Liver (tissue), 9 donors: Measurements from ENCODE around the gene DOCK10. TPM values are rescaled to one million over a fixed set of nuclear protein-coding genes. Genes with fewer than 3 reads are reported as not detected.

ENCODE experiments used
- DNase-seq: peaks from one replicate; pipeline ENCODE4 v3.0.0-alpha.2; 2017; ENCODE audit warnings: low spot score
- H3K27ac ChIP-seq, 2 donors: one replicate each; pipeline ENCODE4 v1.7.0; 2013; ENCODE audit warnings: inconsistent platforms in 2 of 2, low read length in 2 of 2, control low read depth in 1 of 2, low read depth in 1 of 2, mild to moderate bottlenecking in 1 of 2
- H3K27me3 ChIP-seq, 4 donors: one replicate each; pipeline versions ENCODE4 v1.6.1 to v1.7.0; 2013; ENCODE audit warnings: low read length in 3 of 4, inconsistent platforms in 1 of 4, mild to moderate bottlenecking in 1 of 4, moderate library complexity in 1 of 4; ENCODE audit not compliant: control insufficient read depth in 4 of 4, insufficient read depth in 4 of 4
- H3K36me3 ChIP-seq, 4 donors: one replicate each; pipeline versions ENCODE4 v1.6.1 to v1.7.0; 2013; ENCODE audit warnings: low read length in 3 of 4, mild to moderate bottlenecking in 3 of 4, low read depth in 1 of 4, moderate library complexity in 1 of 4; ENCODE audit not compliant: control insufficient read depth in 4 of 4, insufficient read depth in 3 of 4
- H3K4me1 ChIP-seq, 4 donors: one replicate each; pipeline versions ENCODE4 v1.6.1 to v1.7.0; 2013; ENCODE audit warnings: low read length in 3 of 4, mild to moderate bottlenecking in 3 of 4, moderate library complexity in 1 of 4; ENCODE audit not compliant: control insufficient read depth in 4 of 4, insufficient read depth in 4 of 4
- H3K4me3 ChIP-seq, 3 donors: one replicate each; pipeline versions ENCODE4 v1.6.1 to v1.7.0; 2013; ENCODE audit warnings: low read length in 3 of 3, control low read depth in 1 of 3, low read depth in 1 of 3, mild to moderate bottlenecking in 1 of 3
- H3K9ac ChIP-seq, 2 donors: one replicate each; pipeline ENCODE4 v1.7.0; 2013; ENCODE audit warnings: low read length in 2 of 2, mild to moderate bottlenecking in 2 of 2, moderate library complexity in 2 of 2, control low read depth in 1 of 2, low read depth in 1 of 2
- H3K9me3 ChIP-seq, 4 donors: one replicate each; pipeline versions ENCODE4 v1.6.1 to v1.7.0; 2013; ENCODE audit warnings: low read length in 3 of 4; ENCODE audit not compliant: control insufficient read depth in 4 of 4
- EGR1 ChIP-seq, 2 donors: IDR thresholded peaks; 2 replicates each; pipeline ENCODE4 v1.6.1; 2016 to 2018; ENCODE audit warnings: antibody characterized with exemption in 2 of 2, low read depth in 2 of 2
- FOXA1 ChIP-seq: IDR thresholded peaks from 2 replicates; pipeline ENCODE4 v1.6.1; 2016; ENCODE audit warnings: antibody characterized with exemption
- FOXA2 ChIP-seq: IDR thresholded peaks from 2 replicates; pipeline ENCODE4 v1.6.1; 2016; ENCODE audit warnings: antibody characterized with exemption
- GABPA ChIP-seq, 2 donors: IDR thresholded peaks in 1 of 2; conservative IDR thresholded peaks in 1 of 2; 2 replicates each; pipeline ENCODE4 v1.6.1; 2016; ENCODE audit warnings: antibody characterized with exemption in 2 of 2, mild to moderate bottlenecking in 1 of 2, moderate library complexity in 1 of 2
- HNF4A ChIP-seq, 2 donors: conservative IDR thresholded peaks; 2 replicates each; pipeline ENCODE4 v1.6.1; 2016; ENCODE audit warnings: antibody characterized with exemption in 2 of 2, mild to moderate bottlenecking in 2 of 2
- HNF4G ChIP-seq: IDR thresholded peaks from 2 replicates; pipeline ENCODE4 v1.6.1; 2016; ENCODE audit warnings: antibody characterized with exemption
- JUND ChIP-seq, 2 donors: IDR thresholded peaks; 2 replicates each; pipeline ENCODE4 v1.6.1; 2016; ENCODE audit warnings: antibody characterized with exemption in 2 of 2
- NR2F2 ChIP-seq: IDR thresholded peaks from 2 replicates; pipeline ENCODE4 v1.6.1; 2016; ENCODE audit warnings: antibody characterized with exemption
- RAD21 ChIP-seq, 2 donors: IDR thresholded peaks; 2 replicates each; pipeline ENCODE4 v1.6.1; 2016; ENCODE audit warnings: antibody characterized with exemption in 2 of 2, mild to moderate bottlenecking in 2 of 2
- RXRA ChIP-seq, 2 donors: IDR thresholded peaks; 2 replicates each; pipeline ENCODE4 v1.6.1; 2017 to 2018; ENCODE audit warnings: antibody characterized with exemption in 2 of 2, mild to moderate bottlenecking in 1 of 2
- WGBS: extraction: QIAGEN DNeasy Blood & Tissue Kit; methylation state at CpG from one replicate; pipeline ENCODE4 v1.1.7; 2013; 5-methylcytosine and 5-hydroxymethylcytosine counted together
- polyA plus RNA-seq, 2 donors: library from polyadenylated mRNA; stranded (reverse) in 1 of 2; unstranded in 1 of 2; fragments of 200-250 nt in 1 of 2; fragments of >200 nt in 1 of 2; fragmentation: Nextera tagmentation in 1 of 2; extraction: Ambion mirVana in 1 of 2; gene quantifications; one replicate each; pipeline versions ENCODE4 v1.2.1 to v1.2.3, GENCODE V29; 2013 to 2015
- total RNA-seq, 2 donors: library from RNA; depleted of rRNA; stranded (reverse); fragments of >200 nt; gene quantifications; one replicate each; pipeline ENCODE4 v1.2.3, GENCODE V29; 2014
- TF ChIP-seq, protein P1 (sequence below): IDR thresholded peaks from 2 replicates; pipeline ENCODE4 v1.6.1; 2016; ENCODE audit warnings: antibody characterized with exemption, mild to moderate bottlenecking
- TF ChIP-seq, protein P2 (sequence below): IDR thresholded peaks from 2 replicates; pipeline ENCODE4 v1.6.1; 2016; ENCODE audit warnings: antibody characterized with exemption
- TF ChIP-seq, protein P3 (sequence below): IDR thresholded peaks from 2 replicates; pipeline ENCODE4 v1.6.1; 2016; ENCODE audit warnings: antibody characterized with exemption
- TF ChIP-seq, protein P4 (sequence below): IDR thresholded peaks from 2 replicates; pipeline ENCODE4 v1.6.1; 2016; ENCODE audit warnings: antibody characterized with exemption
- donor health status: healthy.
- donor health status: healthy.
- donor health status: healthy.
- donor health status: healthy.
- donor health status: healthy.

DOCK10 gene
- total and polyA plus RNA-seq, 4 donors, result 1.2 to 15.3 (median 6.8) TPM

DNA sequence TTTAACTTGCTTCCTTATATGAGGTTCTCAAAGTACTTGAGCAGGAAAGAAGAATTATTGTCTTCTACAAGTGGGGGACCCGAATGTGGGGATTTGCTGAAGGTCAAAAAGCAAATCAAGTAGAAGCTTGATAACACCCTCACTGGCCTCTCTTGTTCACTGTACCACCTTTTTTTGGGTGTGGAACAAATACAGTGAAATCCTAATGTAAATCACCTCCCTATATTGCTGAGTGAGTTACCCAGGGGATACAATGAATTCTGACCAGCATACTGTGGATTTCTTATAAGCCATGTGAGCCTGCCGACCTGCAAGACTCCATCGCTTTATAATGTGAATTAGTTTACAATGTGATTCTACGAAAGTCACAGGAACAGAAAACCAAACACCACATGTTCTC is 66.5 kb downstream of the DOCK10 start:
- no peaks in the 10 kb centered on the region for H3K4me1 ChIP-seq
- TF ChIP-seq, protein P1, sequence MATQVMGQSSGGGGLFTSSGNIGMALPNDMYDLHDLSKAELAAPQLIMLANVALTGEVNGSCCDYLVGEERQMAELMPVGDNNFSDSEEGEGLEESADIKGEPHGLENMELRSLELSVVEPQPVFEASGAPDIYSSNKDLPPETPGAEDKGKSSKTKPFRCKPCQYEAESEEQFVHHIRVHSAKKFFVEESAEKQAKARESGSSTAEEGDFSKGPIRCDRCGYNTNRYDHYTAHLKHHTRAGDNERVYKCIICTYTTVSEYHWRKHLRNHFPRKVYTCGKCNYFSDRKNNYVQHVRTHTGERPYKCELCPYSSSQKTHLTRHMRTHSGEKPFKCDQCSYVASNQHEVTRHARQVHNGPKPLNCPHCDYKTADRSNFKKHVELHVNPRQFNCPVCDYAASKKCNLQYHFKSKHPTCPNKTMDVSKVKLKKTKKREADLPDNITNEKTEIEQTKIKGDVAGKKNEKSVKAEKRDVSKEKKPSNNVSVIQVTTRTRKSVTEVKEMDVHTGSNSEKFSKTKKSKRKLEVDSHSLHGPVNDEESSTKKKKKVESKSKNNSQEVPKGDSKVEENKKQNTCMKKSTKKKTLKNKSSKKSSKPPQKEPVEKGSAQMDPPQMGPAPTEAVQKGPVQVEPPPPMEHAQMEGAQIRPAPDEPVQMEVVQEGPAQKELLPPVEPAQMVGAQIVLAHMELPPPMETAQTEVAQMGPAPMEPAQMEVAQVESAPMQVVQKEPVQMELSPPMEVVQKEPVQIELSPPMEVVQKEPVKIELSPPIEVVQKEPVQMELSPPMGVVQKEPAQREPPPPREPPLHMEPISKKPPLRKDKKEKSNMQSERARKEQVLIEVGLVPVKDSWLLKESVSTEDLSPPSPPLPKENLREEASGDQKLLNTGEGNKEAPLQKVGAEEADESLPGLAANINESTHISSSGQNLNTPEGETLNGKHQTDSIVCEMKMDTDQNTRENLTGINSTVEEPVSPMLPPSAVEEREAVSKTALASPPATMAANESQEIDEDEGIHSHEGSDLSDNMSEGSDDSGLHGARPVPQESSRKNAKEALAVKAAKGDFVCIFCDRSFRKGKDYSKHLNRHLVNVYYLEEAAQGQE, result no peak
- TF ChIP-seq HNF4G (no peak), HNF4A (conservative IDR thresholded peaks at IDR 0.05) (no peak), RAD21 (IDR thresholded peaks at IDR 0.05) (no peak), GABPA (IDR thresholded peaks at IDR 0.05 in 1 of 2, conservative IDR thresholded peaks at IDR 0.05 in 1 of 2) (no peak), FOXA2 (no peak), FOXA1 (no peak)
- no peaks in the 10 kb centered on the region for H3K9me3 ChIP-seq
- H3K27me3 ChIP-seq, result no peaks in the 10 kb centered on the region
- no peaks in the 10 kb centered on the region for H3K36me3 ChIP-seq
- H3K9ac ChIP-seq, result no peak overlapping the region
- no peak for DNase-seq
- H3K27ac ChIP-seq, result no peak overlapping the region
- no peak overlapping the region for H3K4me3 ChIP-seq
- WGBS, result 75% methylated on average over 4 of the region's 4 CpGs

DNA sequence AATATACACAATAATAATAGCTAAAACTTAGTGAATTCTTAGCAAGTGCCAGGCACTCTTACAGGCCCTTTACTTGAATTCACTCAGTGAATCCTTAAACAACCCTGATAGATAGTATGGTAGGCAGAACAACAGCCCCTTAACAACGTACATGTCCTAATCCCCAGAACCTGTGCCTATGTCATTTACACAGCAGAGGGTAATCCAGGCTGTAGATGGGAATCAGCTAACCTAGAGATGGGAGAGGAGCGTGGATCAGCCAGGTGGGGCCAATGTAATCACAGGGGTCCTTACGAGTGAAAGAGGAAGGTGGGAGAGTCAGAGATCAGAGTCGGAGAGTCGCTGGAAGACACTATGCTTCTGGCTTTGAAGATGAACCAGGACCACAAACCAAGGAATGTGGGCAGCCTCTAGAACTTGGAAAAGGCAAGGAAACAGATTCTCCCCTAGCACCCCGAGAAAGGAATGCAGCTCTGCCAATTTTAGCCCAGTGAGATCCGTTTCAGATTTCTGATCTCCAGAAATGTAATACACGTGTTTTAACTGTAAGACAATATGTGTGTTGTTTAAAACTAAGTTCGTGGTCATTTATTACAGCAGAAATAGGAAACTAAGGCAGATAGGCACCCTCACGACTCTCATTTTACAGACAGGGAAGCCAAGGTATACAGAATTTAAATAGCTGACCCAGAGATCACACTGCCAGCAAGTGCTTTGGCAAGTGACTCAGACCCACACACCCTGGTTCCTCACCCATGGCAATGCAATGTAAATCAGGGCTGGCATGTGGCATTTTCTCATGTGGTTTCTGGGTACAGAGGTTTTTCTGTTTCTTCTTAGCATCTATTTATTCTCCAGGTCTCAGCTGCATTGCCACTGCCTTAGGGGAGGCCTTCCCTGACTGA is 68.9 kb downstream of the DOCK10 start:
- no peak for DNase-seq
- TF ChIP-seq, protein P2, sequence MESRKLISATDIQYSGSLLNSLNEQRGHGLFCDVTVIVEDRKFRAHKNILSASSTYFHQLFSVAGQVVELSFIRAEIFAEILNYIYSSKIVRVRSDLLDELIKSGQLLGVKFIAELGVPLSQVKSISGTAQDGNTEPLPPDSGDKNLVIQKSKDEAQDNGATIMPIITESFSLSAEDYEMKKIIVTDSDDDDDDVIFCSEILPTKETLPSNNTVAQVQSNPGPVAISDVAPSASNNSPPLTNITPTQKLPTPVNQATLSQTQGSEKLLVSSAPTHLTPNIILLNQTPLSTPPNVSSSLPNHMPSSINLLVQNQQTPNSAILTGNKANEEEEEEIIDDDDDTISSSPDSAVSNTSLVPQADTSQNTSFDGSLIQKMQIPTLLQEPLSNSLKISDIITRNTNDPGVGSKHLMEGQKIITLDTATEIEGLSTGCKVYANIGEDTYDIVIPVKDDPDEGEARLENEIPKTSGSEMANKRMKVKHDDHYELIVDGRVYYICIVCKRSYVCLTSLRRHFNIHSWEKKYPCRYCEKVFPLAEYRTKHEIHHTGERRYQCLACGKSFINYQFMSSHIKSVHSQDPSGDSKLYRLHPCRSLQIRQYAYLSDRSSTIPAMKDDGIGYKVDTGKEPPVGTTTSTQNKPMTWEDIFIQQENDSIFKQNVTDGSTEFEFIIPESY, result no peak
- TF ChIP-seq GABPA (IDR thresholded peaks at IDR 0.05 in 1 of 2, conservative IDR thresholded peaks at IDR 0.05 in 1 of 2) (no peak), FOXA2 (no peak), NR2F2 (no peak), RXRA (IDR thresholded peaks at IDR 0.05) (no peak), HNF4A (conservative IDR thresholded peaks at IDR 0.05) (no peak), JUND (IDR thresholded peaks at IDR 0.05) (no peak), HNF4G (no peak), EGR1 (IDR thresholded peaks at IDR 0.05; ENCODE audit: low read depth in 2 of 2) (no peak)
- TF ChIP-seq, protein P3, sequence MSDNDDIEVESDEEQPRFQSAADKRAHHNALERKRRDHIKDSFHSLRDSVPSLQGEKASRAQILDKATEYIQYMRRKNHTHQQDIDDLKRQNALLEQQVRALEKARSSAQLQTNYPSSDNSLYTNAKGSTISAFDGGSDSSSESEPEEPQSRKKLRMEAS, result no peak
- TF ChIP-seq, protein P1, result no peak
- TF ChIP-seq, protein P4, sequence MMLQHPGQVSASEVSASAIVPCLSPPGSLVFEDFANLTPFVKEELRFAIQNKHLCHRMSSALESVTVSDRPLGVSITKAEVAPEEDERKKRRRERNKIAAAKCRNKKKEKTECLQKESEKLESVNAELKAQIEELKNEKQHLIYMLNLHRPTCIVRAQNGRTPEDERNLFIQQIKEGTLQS, result no peak
- Histone ChIP-seq H3K36me3 (no peaks in the 10 kb centered on the region), H3K27me3 (no peaks in the 10 kb centered on the region), H3K27ac (no peak overlapping the region), H3K4me3 (no peak overlapping the region), H3K9ac (no peak overlapping the region), H3K9me3 (no peaks in the 10 kb centered on the region), H3K4me1 (no peaks in the 10 kb centered on the region)
- 77% methylated on average over 10 of the region's 10 CpGs for WGBS
